ENCODE data around the gene SPTBN5. TPM values are rescaled to one million over a fixed set of nuclear protein-coding genes. Genes with fewer than 3 reads are reported as not detected.

SPTBN5 gene
- total RNA-seq, 2 experiments from 2014 or later, result 0.11 to 0.14 TPM

- no peak overlapping the region for H3K4me3 Mint-ChIP-seq
- intact Hi-C loops (cut with micrococcal nuclease), result no loop called here
- no peak overlapping the region for H3K27ac Mint-ChIP-seq
- ChIA-PET CTCF (interaction anchor here (0.6 to 3.3 kb wide), 4 partner anchors 11 to 124 kb away, joined by 3 to 17 read pairs (median 3); partner anchors contain the start of gene MAPKBP1), POLR2A (no interaction called here)
- no peak for TF ChIP-seq CTCF (IDR thresholded peaks at IDR 0.05)
- no peak for ATAC-seq
- no peak for DNase-seq
- H3K36me3 Mint-ChIP-seq (ENCODE audit: low read depth), result peaks cover 8% of the 10 kb centered on the region
- no peaks in the 10 kb centered on the region for H3K27me3 Mint-ChIP-seq
- peaks cover 3% of the 10 kb centered on the region for H3K4me1 Mint-ChIP-seq (ENCODE audit: low read depth)
- H3K9me3 Mint-ChIP-seq, result no peaks in the 10 kb centered on the region
Measured at GRCh38 chr15:41822957-41823356, 70.9 kb downstream of the SPTBN5 start.

GRCh38 chr15:41822471-41822870 lies 71.4 kb downstream of the SPTBN5 start:
- CTCF ChIA-PET, result no interaction called here
- intact Hi-C loops (cut with micrococcal nuclease), result no loop called here

GRCh38 chr15:41821831-41822230 lies 72.0 kb downstream of the SPTBN5 start:
- H3K9me3 Mint-ChIP-seq, result no peaks in the 10 kb centered on the region
- H3K27ac Mint-ChIP-seq, result no peak overlapping the region
- peaks cover 2% of the 10 kb centered on the region for H3K4me1 Mint-ChIP-seq (ENCODE audit: low read depth)
- CTCF ChIA-PET, result interaction anchor here (1.0 to 2.1 kb wide), 3 partner anchors 10 to 48 kb away, joined by 3 to 11 read pairs (median 8); partner anchors contain the start of gene MAPKBP1
- no peak overlapping the region for H3K4me3 Mint-ChIP-seq
- DNase-seq (no peak), ATAC-seq (no peak)
- intact Hi-C loops (cut with micrococcal nuclease), result no loop called here
- POLR2A ChIA-PET, result interaction anchor here (0.8 to 1.2 kb wide), 2 partner anchors 11 to 45 kb away, joined by 3 to 4 read pairs; no protein-coding TSS in a partner anchor
- H3K36me3 Mint-ChIP-seq (ENCODE audit: low read depth), result peaks cover 8% of the 10 kb centered on the region
- no peak for TF ChIP-seq CTCF (IDR thresholded peaks at IDR 0.05)
- H3K27me3 Mint-ChIP-seq, result no peaks in the 10 kb centered on the region

More at GRCh38 chr15:41822471-41822870, 71.4 kb downstream of the SPTBN5 start:
- H3K27me3 Mint-ChIP-seq, result no peaks in the 10 kb centered on the region
- POLR2A ChIA-PET, result interaction anchor here (0.8 kb wide), 1 partner anchor 46 kb away, joined by 3 read pairs; no protein-coding TSS in a partner anchor
- H3K4me1 Mint-ChIP-seq (ENCODE audit: low read depth), result peaks cover 2% of the 10 kb centered on the region
- H3K4me3 Mint-ChIP-seq, result no peak overlapping the region
- no peaks in the 10 kb centered on the region for H3K9me3 Mint-ChIP-seq
- DNase-seq (no peak), ATAC-seq (no peak)
- TF ChIP-seq CTCF (IDR thresholded peaks at IDR 0.05), result no peak
- H3K36me3 Mint-ChIP-seq (ENCODE audit: low read depth), result peaks cover 8% of the 10 kb centered on the region
- H3K27ac Mint-ChIP-seq, result no peak overlapping the region

- POLR2A ChIA-PET, result interaction anchor here (1.2 kb wide), 1 partner anchor 10 kb away, joined by 4 read pairs; no protein-coding TSS in a partner anchor
- Mint-ChIP-seq H3K9me3 (no peaks in the 10 kb centered on the region), H3K27ac (no peak overlapping the region), H3K27me3 (no peaks in the 10 kb centered on the region), H3K4me3 (no peak overlapping the region), H3K4me1 (ENCODE audit: low read depth) (no peaks in the 10 kb centered on the region), H3K36me3 (ENCODE audit: low read depth) (peaks cover 8% of the 10 kb centered on the region)
- ATAC-seq (no peak), DNase-seq (no peak)
- intact Hi-C loops (cut with micrococcal nuclease), result no loop called here
- CTCF ChIA-PET, result interaction anchor here (1.0 to 2.1 kb wide), 3 partner anchors 9 to 47 kb away, joined by 3 to 11 read pairs (median 8); partner anchors contain the start of gene MAPKBP1
- TF ChIP-seq CTCF (IDR thresholded peaks at IDR 0.05), result no peak
Measured at GRCh38 chr15:41820791-41821423, 72.9 kb downstream of the SPTBN5 start.

GRCh38 chr15:41819455-41820050 lies 74.3 kb downstream of the SPTBN5 start:
- POLR2A ChIA-PET, result no interaction called here
- no peak overlapping the region for H3K27ac Mint-ChIP-seq

More at GRCh38 chr15:41819455-41820050, 74.3 kb downstream of the SPTBN5 start:
- no peaks in the 10 kb centered on the region for H3K9me3 Mint-ChIP-seq
- no peak for DNase-seq
- no peaks in the 10 kb centered on the region for H3K27me3 Mint-ChIP-seq
- TF ChIP-seq CTCF (IDR thresholded peaks at IDR 0.05), result no peak
- ATAC-seq, result no peak
- intact Hi-C loops (cut with micrococcal nuclease), result no loop called here
- H3K36me3 Mint-ChIP-seq (ENCODE audit: low read depth), result peaks cover 8% of the 10 kb centered on the region
- no peak overlapping the region for H3K4me3 Mint-ChIP-seq
- no peaks in the 10 kb centered on the region for H3K4me1 Mint-ChIP-seq (ENCODE audit: low read depth)
- CTCF ChIA-PET, result interaction anchor here (2.1 kb wide), 1 partner anchor 8 kb away, joined by 11 read pairs; no protein-coding TSS in a partner anchor
